GM12878 (cell line): ENCODE data around the gene DAAM1. TPM values are rescaled to one million over a fixed set of nuclear protein-coding genes. Genes with fewer than 3 reads are reported as not detected.

ENCODE experiments used
- ATAC-seq: fragments of 200-7000 bp; cut with Tn5 transposase; 3 replicates; pipeline ENCODE4 v1.9.1; 2020; ENCODE audit warnings: mild to moderate bottlenecking, moderate library complexity
- BruUV-seq: library from RNA; stranded (reverse); fragments of 400-500 nt; replicated peaks from 2 replicates; lab custom pipeline; 2021; lab: Mats Ljungman, UMichigan
- CTCF ChIA-PET: fragments of 300-600 bp; sonication (Branson Sonifier 250); formaldehyde crosslinking; extraction: SDS; loops from one replicate; lab custom pipeline; 2021; ENCODE audit warnings: inconsistent platforms; lab: Yijun Ruan, JAX
- POLR2A ChIA-PET: fragments of 350-600 bp; formaldehyde crosslinking; extraction: SDS; loops from one replicate; lab custom pipeline; 2021; ENCODE audit warnings: inconsistent platforms; lab: Charles Lee
- RAD21 ChIA-PET: fragments of 300-600 bp; sonication (Branson Sonifier 250); formaldehyde crosslinking; loops from one replicate; lab custom pipeline; 2023; ENCODE audit warnings: antibody characterized with exemption; ENCODE audit not compliant: unreplicated experiment; lab: Charles Lee
- SMC1A ChIA-PET: fragments of 300-600 bp; sonication (Branson Sonifier 250); formaldehyde crosslinking; loops from one replicate; lab custom pipeline; 2023; ENCODE audit not compliant: unreplicated experiment, uncharacterized antibody; lab: Charles Lee
- DNase-seq: peaks from one replicate; pipeline ENCODE4 v3.0.0-alpha.2; 2011; ENCODE audit warnings: low read depth, low spot score
- FAIRE-seq: peaks from 3 replicates; lab custom pipeline; 2011; peaks lifted over from hg19 to GRCh38; lab: Jason Lieb, UNC
- H2AFZ ChIP-seq: 2 replicates; pipeline ENCODE4 v1.6.0; 2011; ENCODE audit warnings: low read depth, low read length, control low read depth; ENCODE audit not compliant: control insufficient read depth
- H3K27ac ChIP-seq: 2 replicates; pipeline ENCODE4 v1.5.1; 2011; ENCODE audit warnings: control low read depth; ENCODE audit not compliant: control insufficient read depth, insufficient read depth
- H3K27me3 ChIP-seq, 2 experiments: replicated peaks in 1 of 2; 2 replicates each; pipeline versions ENCODE4 v1.6.0 to v1.6.1; 2011; ENCODE audit warnings: low read length in 1 of 2; ENCODE audit not compliant: control insufficient read depth in 2 of 2, insufficient read depth in 2 of 2
- H3K36me3 ChIP-seq, 2 experiments: 2 replicates each; pipeline ENCODE4 v1.5.1; 2011; ENCODE audit warnings: low read length in 1 of 2; ENCODE audit not compliant: control insufficient read depth in 2 of 2, insufficient read depth in 2 of 2
- H3K4me1 ChIP-seq: 2 replicates; pipeline ENCODE4 v1.6.1; 2011; ENCODE audit warnings: mild to moderate bottlenecking, low read length, moderate library complexity, mixed read lengths; ENCODE audit not compliant: control insufficient read depth, insufficient read depth
- H3K4me2 ChIP-seq: 2 replicates; pipeline ENCODE4 v1.6.0; 2011; ENCODE audit warnings: control low read depth; ENCODE audit not compliant: control insufficient read depth, insufficient read depth
- H3K4me3 ChIP-seq: fragments of 200-600 bp; sonication (generic); 2 replicates; pipeline ENCODE4 v1.5.1; 2016
- H3K79me2 ChIP-seq: 2 replicates; pipeline ENCODE4 v1.6.0; 2011; ENCODE audit warnings: low read length; ENCODE audit not compliant: control insufficient read depth, insufficient read depth
- H3K9ac ChIP-seq: 2 replicates; pipeline ENCODE4 v1.8.0; 2011; ENCODE audit warnings: low read length, control low read depth, mixed read lengths; ENCODE audit not compliant: control insufficient read depth, insufficient read depth
- H3K9me3 ChIP-seq: replicated peaks from 3 replicates; pipeline ENCODE4 v1.5.1; 2011; ENCODE audit warnings: mild to moderate bottlenecking, low read length; ENCODE audit not compliant: control insufficient read depth, insufficient read depth
- H4K20me1 ChIP-seq: 2 replicates; pipeline ENCODE4 v1.6.0; 2011; ENCODE audit not compliant: control insufficient read depth, insufficient read depth
- CHD4 ChIP-seq: fragments of 200-600 bp; sonication (generic); IDR thresholded peaks from 2 replicates; pipeline ENCODE4 v1.6.1; 2016; ENCODE audit warnings: mild to moderate bottlenecking
- KDM1A ChIP-seq: fragments of 200-600 bp; sonication (generic); IDR thresholded peaks from 2 replicates; pipeline ENCODE4 v1.6.1; 2016; ENCODE audit warnings: borderline replicate concordance
- NFXL1 ChIP-seq: fragments of 450-650 bp; IDR thresholded peaks from 2 replicates; pipeline ENCODE4 v1.6.1; 2017; ENCODE audit warnings: antibody characterized with exemption, mild to moderate bottlenecking, borderline replicate concordance
- NFYA ChIP-seq: IDR thresholded peaks from 2 replicates; pipeline ENCODE4 v1.6.1; 2011; ENCODE audit warnings: low read depth, mild to moderate bottlenecking, low read length, improper control_type of control experiment, borderline replicate concordance
- POLR2AphosphoS5 ChIP-seq: IDR thresholded peaks from 2 replicates; pipeline ENCODE4 v1.6.1; 2011; ENCODE audit warnings: mild to moderate bottlenecking, low read length, inconsistent platforms
- SIX5 ChIP-seq: IDR thresholded peaks from 2 replicates; pipeline ENCODE4 v1.6.1; 2011; ENCODE audit warnings: mild to moderate bottlenecking, low read depth, low read length, moderate library complexity; ENCODE audit not compliant: severe bottlenecking
- SPI1 ChIP-seq: IDR thresholded peaks from 2 replicates; pipeline ENCODE4 v1.6.1; 2011; ENCODE audit warnings: low read depth, mild to moderate bottlenecking, low read length, moderate library complexity, borderline replicate concordance; ENCODE audit not compliant: insufficient read depth
- YBX1 ChIP-seq: fragments of 450-650 bp; IDR thresholded peaks from 2 replicates; pipeline ENCODE4 v1.6.1; 2016; ENCODE audit warnings: antibody characterized with exemption
- WGBS: methylation state at CpG from one replicate; pipeline ENCODE4 v1.1.6; 2016; ENCODE audit warnings: low lambda C conversion rate; ENCODE audit not compliant: insufficient replicate concordance, insufficient coverage; ENCODE audit errors: missing lambda C conversion rate; 5-methylcytosine and 5-hydroxymethylcytosine counted together
- in situ Hi-C: fragments of 300-500 bp; cut with MboI; formaldehyde crosslinking; loops from 9 replicates; pipeline ENCODE4 v1.14.3; 2018; ENCODE audit warnings: mixed read lengths
- intact Hi-C: fragments of 100-400 bp; cut with micrococcal nuclease; formaldehyde crosslinking; loops from one replicate; pipeline ENCODE4 v1.14.2; 2022; ENCODE audit not compliant: unreplicated experiment
- polyA plus RNA-seq, 11 experiments: library from polyadenylated mRNA; depleted of rRNA in 4 of 11; unstranded in 6 of 11; stranded (reverse) in 5 of 11; fragments of >200 nt; fragmentation: Nextera tagmentation in 4 of 11; fragmentation: Illumina TruSeq in 1 of 11; extraction: Ambion mirVana in 4 of 11; extraction: Trizol in 1 of 11; gene quantifications; 1 replicate in 1 of 11; 2 replicates in 10 of 11; pipeline versions ENCODE4 v1.2.1 to v1.2.3, GENCODE V29; 2011 to 2016; ENCODE audit warnings: inconsistent platforms in 2 of 11, missing spikeins in 2 of 11, low read depth in 1 of 11
- total RNA-seq, 4 experiments: library from RNA; depleted of rRNA in 3 of 4; stranded (reverse); fragments of >200 nt in 3 of 4; fragmentation: Illumina TruSeq in 1 of 4; extraction: Trizol in 1 of 4; gene quantifications; 2 replicates each; pipeline versions ENCODE4 v1.2.1 to v1.2.3, GENCODE V29; 2013 to 2021
- TF ChIP-seq, protein P1 (sequence below): fragments of 450-650 bp; IDR thresholded peaks from 2 replicates; pipeline ENCODE4 v1.6.1; 2017; ENCODE audit warnings: mild to moderate bottlenecking, moderate library complexity
- TF ChIP-seq, protein P2 (sequence below): fragments of 450-650 bp; IDR thresholded peaks from 2 replicates; pipeline ENCODE4 v1.6.1; 2016; ENCODE audit warnings: mild to moderate bottlenecking
- TF ChIP-seq, protein P3 (sequence below), 3 experiments: IDR thresholded peaks in 2 of 3; conservative IDR thresholded peaks in 1 of 3; 2 replicates each; pipeline ENCODE4 v1.5.1; 2011; ENCODE audit warnings: low read depth in 3 of 3, low read length in 3 of 3, mild to moderate bottlenecking in 3 of 3, control low read depth in 2 of 3, moderate library complexity in 2 of 3, inconsistent platforms in 1 of 3, mixed read lengths in 1 of 3; ENCODE audit not compliant: control insufficient read depth in 2 of 3, insufficient read depth in 1 of 3; ENCODE audit errors: extremely low read depth in 1 of 3

The DAAM1 gene
- total and polyA plus RNA-seq, 10 of the 15 experiments (the other 5 are each of a cell fraction or from before 2014, with no cell fraction given) = 13.8 to 32.4 (median 24.2) TPM

DNA sequence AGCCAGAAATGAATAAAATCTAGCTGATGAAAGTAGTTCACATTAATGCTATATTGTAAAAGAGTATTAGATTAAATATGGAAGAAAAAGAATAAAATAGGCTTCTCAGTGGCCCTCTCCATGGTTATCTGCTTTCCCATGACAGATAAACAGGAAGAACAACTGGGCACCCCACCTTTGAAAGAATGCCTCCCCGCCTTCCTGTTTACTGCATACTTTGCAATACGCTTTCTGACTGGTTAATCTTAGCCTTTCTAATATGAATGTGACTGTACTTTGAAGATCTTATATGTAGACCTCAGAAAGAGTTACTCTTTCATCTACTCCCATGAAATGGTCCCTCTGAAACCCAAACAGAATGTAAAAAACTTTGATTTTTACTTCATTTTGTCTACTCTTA lies 34.1 kb upstream of the DAAM1 start (continued):
- TF ChIP-seq, protein P1, sequence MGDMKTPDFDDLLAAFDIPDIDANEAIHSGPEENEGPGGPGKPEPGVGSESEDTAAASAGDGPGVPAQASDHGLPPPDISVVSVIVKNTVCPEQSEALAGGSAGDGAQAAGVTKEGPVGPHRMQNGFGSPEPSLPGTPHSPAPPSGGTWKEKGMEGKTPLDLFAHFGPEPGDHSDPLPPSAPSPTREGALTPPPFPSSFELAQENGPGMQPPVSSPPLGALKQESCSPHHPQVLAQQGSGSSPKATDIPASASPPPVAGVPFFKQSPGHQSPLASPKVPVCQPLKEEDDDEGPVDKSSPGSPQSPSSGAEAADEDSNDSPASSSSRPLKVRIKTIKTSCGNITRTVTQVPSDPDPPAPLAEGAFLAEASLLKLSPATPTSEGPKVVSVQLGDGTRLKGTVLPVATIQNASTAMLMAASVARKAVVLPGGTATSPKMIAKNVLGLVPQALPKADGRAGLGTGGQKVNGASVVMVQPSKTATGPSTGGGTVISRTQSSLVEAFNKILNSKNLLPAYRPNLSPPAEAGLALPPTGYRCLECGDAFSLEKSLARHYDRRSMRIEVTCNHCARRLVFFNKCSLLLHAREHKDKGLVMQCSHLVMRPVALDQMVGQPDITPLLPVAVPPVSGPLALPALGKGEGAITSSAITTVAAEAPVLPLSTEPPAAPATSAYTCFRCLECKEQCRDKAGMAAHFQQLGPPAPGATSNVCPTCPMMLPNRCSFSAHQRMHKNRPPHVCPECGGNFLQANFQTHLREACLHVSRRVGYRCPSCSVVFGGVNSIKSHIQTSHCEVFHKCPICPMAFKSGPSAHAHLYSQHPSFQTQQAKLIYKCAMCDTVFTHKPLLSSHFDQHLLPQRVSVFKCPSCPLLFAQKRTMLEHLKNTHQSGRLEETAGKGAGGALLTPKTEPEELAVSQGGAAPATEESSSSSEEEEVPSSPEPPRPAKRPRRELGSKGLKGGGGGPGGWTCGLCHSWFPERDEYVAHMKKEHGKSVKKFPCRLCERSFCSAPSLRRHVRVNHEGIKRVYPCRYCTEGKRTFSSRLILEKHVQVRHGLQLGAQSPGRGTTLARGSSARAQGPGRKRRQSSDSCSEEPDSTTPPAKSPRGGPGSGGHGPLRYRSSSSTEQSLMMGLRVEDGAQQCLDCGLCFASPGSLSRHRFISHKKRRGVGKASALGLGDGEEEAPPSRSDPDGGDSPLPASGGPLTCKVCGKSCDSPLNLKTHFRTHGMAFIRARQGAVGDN = no peak
- TF ChIP-seq SIX5 (no peak), SPI1 (no peak), KDM1A (no peak), YBX1 (no peak)

DNA sequence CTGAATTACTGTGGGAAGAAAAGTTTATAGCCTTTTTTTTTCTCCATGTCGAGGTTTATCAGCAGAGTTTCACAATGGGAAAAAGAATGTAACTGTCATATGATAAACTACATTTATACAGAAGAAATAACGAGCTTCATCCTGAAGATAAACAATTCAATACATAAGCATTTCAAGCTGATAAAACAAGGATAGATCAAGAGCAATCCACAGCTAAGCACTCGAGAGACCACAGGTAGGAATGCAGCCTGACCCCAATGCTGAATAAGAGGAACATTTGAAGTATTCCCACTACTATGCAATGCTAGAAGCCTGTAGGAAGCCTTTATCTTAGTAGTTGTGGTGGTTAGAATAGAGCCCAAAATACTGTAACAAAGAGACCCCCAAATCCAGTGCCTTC lies 32.6 kb upstream of the DAAM1 start:
- H3K79me2 ChIP-seq = no peaks in the 10 kb centered on the region
- POLR2A ChIA-PET = interaction anchor here (0.7 kb wide), 1 partner anchor 46 kb away, joined by 4 read pairs; no protein-coding TSS in a partner anchor
- no peak overlapping the region for H3K4me3 ChIP-seq
- peaks cover 10% of the 10 kb centered on the region for H3K4me1 ChIP-seq
- no peak overlapping the region for H3K27ac ChIP-seq
- no peak overlapping the region for H3K4me2 ChIP-seq
- TF ChIP-seq, protein P2, sequence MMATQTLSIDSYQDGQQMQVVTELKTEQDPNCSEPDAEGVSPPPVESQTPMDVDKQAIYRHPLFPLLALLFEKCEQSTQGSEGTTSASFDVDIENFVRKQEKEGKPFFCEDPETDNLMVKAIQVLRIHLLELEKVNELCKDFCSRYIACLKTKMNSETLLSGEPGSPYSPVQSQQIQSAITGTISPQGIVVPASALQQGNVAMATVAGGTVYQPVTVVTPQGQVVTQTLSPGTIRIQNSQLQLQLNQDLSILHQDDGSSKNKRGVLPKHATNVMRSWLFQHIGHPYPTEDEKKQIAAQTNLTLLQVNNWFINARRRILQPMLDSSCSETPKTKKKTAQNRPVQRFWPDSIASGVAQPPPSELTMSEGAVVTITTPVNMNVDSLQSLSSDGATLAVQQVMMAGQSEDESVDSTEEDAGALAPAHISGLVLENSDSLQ = no peak
- TF ChIP-seq NFYA = no peak
- no peak for TF ChIP-seq KDM1A
- TF ChIP-seq, protein P3, sequence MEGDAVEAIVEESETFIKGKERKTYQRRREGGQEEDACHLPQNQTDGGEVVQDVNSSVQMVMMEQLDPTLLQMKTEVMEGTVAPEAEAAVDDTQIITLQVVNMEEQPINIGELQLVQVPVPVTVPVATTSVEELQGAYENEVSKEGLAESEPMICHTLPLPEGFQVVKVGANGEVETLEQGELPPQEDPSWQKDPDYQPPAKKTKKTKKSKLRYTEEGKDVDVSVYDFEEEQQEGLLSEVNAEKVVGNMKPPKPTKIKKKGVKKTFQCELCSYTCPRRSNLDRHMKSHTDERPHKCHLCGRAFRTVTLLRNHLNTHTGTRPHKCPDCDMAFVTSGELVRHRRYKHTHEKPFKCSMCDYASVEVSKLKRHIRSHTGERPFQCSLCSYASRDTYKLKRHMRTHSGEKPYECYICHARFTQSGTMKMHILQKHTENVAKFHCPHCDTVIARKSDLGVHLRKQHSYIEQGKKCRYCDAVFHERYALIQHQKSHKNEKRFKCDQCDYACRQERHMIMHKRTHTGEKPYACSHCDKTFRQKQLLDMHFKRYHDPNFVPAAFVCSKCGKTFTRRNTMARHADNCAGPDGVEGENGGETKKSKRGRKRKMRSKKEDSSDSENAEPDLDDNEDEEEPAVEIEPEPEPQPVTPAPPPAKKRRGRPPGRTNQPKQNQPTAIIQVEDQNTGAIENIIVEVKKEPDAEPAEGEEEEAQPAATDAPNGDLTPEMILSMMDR (IDR thresholded peaks at IDR 0.05 in 2 of 3, conservative IDR thresholded peaks at IDR 0.05 in 1 of 3; ENCODE audit: control insufficient read depth in 2 of 3, extremely low read depth in 1 of 3, insufficient read depth in 1 of 3, low read depth in 3 of 3, low read length in 3 of 3) = no peak
- no peak for TF ChIP-seq NFXL1
- no peak for TF ChIP-seq CHD4
- no peak for TF ChIP-seq POLR2AphosphoS5
- FAIRE-seq (no peak), ATAC-seq (no peak), DNase-seq (no peak)
- in situ Hi-C loops (no loop called here), intact Hi-C loops (no loop called here)
- H3K9me3 ChIP-seq = no peaks in the 10 kb centered on the region
- 60% methylated on average over 3 of the region's 3 CpGs for WGBS
- BruUV-seq = no TSS peak
- no peaks in the 10 kb centered on the region for H3K36me3 ChIP-seq
- CTCF ChIA-PET = no interaction called here
- no peak overlapping the region for H3K9ac ChIP-seq
- H4K20me1 ChIP-seq = no peaks in the 10 kb centered on the region
- SMC1A ChIA-PET = no interaction called here
- H2AFZ ChIP-seq = no peak overlapping the region
- H3K27me3 ChIP-seq = no peaks in the 10 kb centered on the region
- RAD21 ChIA-PET = no interaction called here
